ENCODE measurements around the gene URB2. TPM values are rescaled to one million over a fixed set of nuclear protein-coding genes. Genes with fewer than 3 reads are reported as not detected.

The URB2 gene
- total RNA-seq, 1 experiment from 2014 or later, result 20.4 TPM

DNA sequence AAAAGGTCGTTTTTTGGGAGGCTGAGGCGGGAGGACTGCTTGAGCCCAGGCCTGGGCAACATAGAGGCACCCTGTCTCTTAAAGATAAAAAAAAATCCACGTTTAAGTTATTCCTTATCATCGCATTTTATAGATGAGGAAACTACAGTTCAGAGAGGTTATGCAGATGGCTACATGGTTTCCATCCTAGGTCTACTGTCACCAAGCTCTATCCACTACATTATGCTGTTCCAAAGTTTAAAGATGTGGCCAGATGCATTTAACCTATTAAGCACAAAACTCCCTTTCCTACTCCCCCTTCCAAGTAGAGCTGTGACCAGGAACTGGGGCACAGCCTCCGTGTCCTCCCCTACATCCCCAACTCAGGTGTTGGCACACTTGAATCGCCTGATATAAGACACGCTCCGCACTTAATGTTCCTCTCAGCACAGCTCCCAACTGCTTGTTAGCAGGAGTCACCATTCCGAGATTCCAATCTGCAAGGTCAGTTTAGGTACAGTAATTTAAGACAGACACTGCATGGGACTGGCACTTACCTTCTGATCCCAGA lies 1.5 kb upstream of the URB2 start:
- POLR2A ChIA-PET, result no interaction called here
- RAD21 ChIA-PET (ENCODE audit: low non-redundant PET in 1 of 2, low total read pairs in 2 of 2, uncharacterized antibody in 2 of 2, unreplicated experiment in 2 of 2), result no interaction called here
- Histone ChIP-seq H3K4me2 (ENCODE audit: low read length) (peak overlapping the region; percentile 88), H3K4me1 (ENCODE audit: control insufficient read depth in 1 of 2, insufficient read depth in 2 of 2, low read length in 2 of 2) (peaks cover 11 to 18% of the 10 kb centered on the region in 2 experiments; a peak in 3 of 4 replicates), H3K9me3 (ENCODE audit: control insufficient read depth in 1 of 2, insufficient read depth in 1 of 2, low read depth in 1 of 2, low read length in 2 of 2) (no peaks in the 10 kb centered on the region), H3K4me3 (replicated peaks in 1 of 2; ENCODE audit: low read depth in 1 of 2, low read length in 2 of 2) (peak overlapping the region; percentile 86 to 88), H3K27ac (ENCODE audit: low read depth, low read length) (peak overlapping the region; percentile 72), H3K9me2 (ENCODE audit: insufficient read depth) (no peaks in the 10 kb centered on the region), H3K27me3 (ENCODE audit: insufficient read depth, low read length) (no peaks in the 10 kb centered on the region), H2AFZ (ENCODE audit: low read depth, low read length, poor library complexity, severe bottlenecking) (no peak overlapping the region), H3K36me3 (ENCODE audit: control insufficient read depth in 1 of 2, insufficient read depth in 2 of 2, low read length in 2 of 2) (peaks cover 0 to 7% of the 10 kb centered on the region in 2 experiments; a peak in 1 of 4 replicates), H3K9ac (ENCODE audit: low read length) (peak overlapping the region; percentile 68), H3K79me2 (ENCODE audit: insufficient read depth, low read length) (peaks cover 93% of the 10 kb centered on the region), H4K20me1 (ENCODE audit: insufficient read depth) (no peaks in the 10 kb centered on the region; the same call in 1 of the 2 replicates)
- CTCF ChIA-PET, result interaction anchor here (3.5 kb wide), 1 partner anchor 66 kb away, joined by 19 read pairs; the partner anchor contains the start of gene ABCB10
- no peak for TF ChIP-seq ZFX (IDR thresholded peaks at IDR 0.05)
- TF ChIP-seq SRF (IDR thresholded peaks at IDR 0.05; ENCODE audit: low read depth), result no peak
- no peak for TF ChIP-seq YY1 (IDR thresholded peaks at IDR 0.05; ENCODE audit: extremely low read depth, insufficient replicate concordance, low read depth, low read length)
- intact Hi-C loops (cut with micrococcal nuclease), result loop anchor here (10.0 kb wide), 1 partner anchor 370 kb away; no protein-coding TSS in a partner anchor
- DNase-seq (ENCODE audit: low read depth, low spot score), result no peak
- ATAC-seq, result no peak
- no TSS peak for BruUV-seq (replicated peaks)

- H3K9ac ChIP-seq (ENCODE audit: low read length), result peak overlapping the region; percentile 88
- ChIA-PET CTCF (interaction anchor here (3.5 kb wide), 1 partner anchor 67 kb away, joined by 19 read pairs; the partner anchor contains the start of gene ABCB10), POLR2A (interaction anchor here (0.7 kb wide), 1 partner anchor 1715 kb away, joined by 3 read pairs; no protein-coding TSS in a partner anchor), RAD21 (ENCODE audit: low non-redundant PET in 1 of 2, low total read pairs in 2 of 2, uncharacterized antibody in 2 of 2, unreplicated experiment in 2 of 2) (no interaction called here)
- no peak overlapping the region for H2AFZ ChIP-seq (ENCODE audit: low read depth, low read length, poor library complexity, severe bottlenecking)
- H4K20me1 ChIP-seq (ENCODE audit: insufficient read depth), result no peaks in the 10 kb centered on the region; the same call in 1 of the 2 replicates
- H3K79me2 ChIP-seq (ENCODE audit: insufficient read depth, low read length), result peaks cover 93% of the 10 kb centered on the region
- H3K27me3 ChIP-seq (ENCODE audit: insufficient read depth, low read length), result no peaks in the 10 kb centered on the region
- ATAC-seq (peak; percentile 69), DNase-seq (ENCODE audit: low read depth, low spot score) (no peak)
- H3K4me1 ChIP-seq (ENCODE audit: control insufficient read depth in 1 of 2, insufficient read depth in 2 of 2, low read length in 2 of 2), result peaks cover 11 to 18% of the 10 kb centered on the region in 2 experiments; a peak in 3 of 4 replicates
- intact Hi-C loops (cut with micrococcal nuclease), result loop anchor here (10.0 kb wide), 1 partner anchor 370 kb away; no protein-coding TSS in a partner anchor
- peak overlapping the region; percentile 86 to 91 for H3K4me3 ChIP-seq (replicated peaks in 1 of 2; ENCODE audit: low read depth in 1 of 2, low read length in 2 of 2)
- H3K4me2 ChIP-seq (ENCODE audit: low read length), result peak overlapping the region; percentile 88
- H3K36me3 ChIP-seq (ENCODE audit: control insufficient read depth in 1 of 2, insufficient read depth in 2 of 2, low read length in 2 of 2), result peaks cover 0 to 7% of the 10 kb centered on the region in 2 experiments; a peak in 1 of 4 replicates
- no peak for TF ChIP-seq CEBPB (IDR thresholded peaks at IDR 0.05; ENCODE audit: low read depth)
- TF ChIP-seq, protein P1, sequence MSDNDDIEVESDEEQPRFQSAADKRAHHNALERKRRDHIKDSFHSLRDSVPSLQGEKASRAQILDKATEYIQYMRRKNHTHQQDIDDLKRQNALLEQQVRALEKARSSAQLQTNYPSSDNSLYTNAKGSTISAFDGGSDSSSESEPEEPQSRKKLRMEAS (IDR thresholded peaks at IDR 0.05), result peak; percentile 52
- no peak for TF ChIP-seq ELF1 (IDR thresholded peaks at IDR 0.05; ENCODE audit: borderline replicate concordance, low read depth)
- peak; percentile 70 for TF ChIP-seq EGR1 (IDR thresholded peaks at IDR 0.05; ENCODE audit: low read depth)
- no peak for TF ChIP-seq POLR2A (IDR thresholded peaks at IDR 0.05; ENCODE audit: borderline replicate concordance, extremely low read depth, insufficient read depth, insufficient read length)
- TF ChIP-seq SIN3A (IDR thresholded peaks at IDR 0.05; ENCODE audit: low read depth), result peak; percentile 36
- TF ChIP-seq TCF7L2 (IDR thresholded peaks at IDR 0.05; ENCODE audit: borderline replicate concordance, extremely low read depth, insufficient read depth, insufficient read length), result peak; percentile 18
- no peaks in the 10 kb centered on the region for H3K9me3 ChIP-seq (ENCODE audit: control insufficient read depth in 1 of 2, insufficient read depth in 1 of 2, low read depth in 1 of 2, low read length in 2 of 2)
- no TSS peak for BruUV-seq (replicated peaks)
- peak overlapping the region; percentile 72 for H3K27ac ChIP-seq (ENCODE audit: low read depth, low read length)
- no peaks in the 10 kb centered on the region for H3K9me2 ChIP-seq (ENCODE audit: insufficient read depth)
These were observed 754 bp upstream of the URB2 start for GRCh38 chr1:229625071-229625914.
